ENCODE data around the gene MYF6. TPM values are rescaled to one million over a fixed set of nuclear protein-coding genes. Genes with fewer than 3 reads are reported as not detected.

MYF6 gene
- total and polyA plus RNA-seq, 9 donors, result 68.5 to 105 (median 92.4) TPM

GRCh38 chr12:80712866-80713265 is 5.4 kb downstream of the MYF6 start:
- Histone ChIP-seq H3K4me1 (ENCODE audit: control insufficient read depth, insufficient read depth, low read length) (peaks cover 12% of the 10 kb centered on the region), H3K4me3 (ENCODE audit: low read length) (no peak overlapping the region), H3K27ac (ENCODE audit: low read length) (peak overlapping the region; percentile 25), H3K9me3 (replicated peaks; ENCODE audit: control insufficient read depth, low read depth, low read length) (no peaks in the 10 kb centered on the region), H3K36me3 (ENCODE audit: control insufficient read depth, insufficient read depth, low read length) (no peaks in the 10 kb centered on the region), H3K27me3 (ENCODE audit: control insufficient read depth, insufficient read depth, low read length) (peaks cover 28% of the 10 kb centered on the region)
- no peak for DNase-seq

- Histone ChIP-seq H3K36me3 (ENCODE audit: control insufficient read depth, insufficient read depth, low read length) (no peaks in the 10 kb centered on the region), H3K27me3 (ENCODE audit: control insufficient read depth, insufficient read depth, low read length) (peaks cover 24% of the 10 kb centered on the region), H3K4me3 (ENCODE audit: low read length) (peak overlapping the region; percentile 13), H3K4me1 (ENCODE audit: control insufficient read depth, insufficient read depth, low read length) (peaks cover 13% of the 10 kb centered on the region), H3K27ac (ENCODE audit: low read length) (peak overlapping the region; percentile 87), H3K9me3 (replicated peaks; ENCODE audit: control insufficient read depth, low read depth, low read length) (no peaks in the 10 kb centered on the region)
- WGBS (ENCODE audit: insufficient coverage), result no CpG with 5 or more reads among the region's 4 CpGs
- DNase-seq, result no peak
Observed at GRCh38 chr12:80713419-80713818, 6.0 kb downstream of the MYF6 start.

GRCh38 chr12:80714055-80714454 is 6.6 kb downstream of the MYF6 start:
- 2% methylated on average over 7 of the region's 16 CpGs for WGBS (ENCODE audit: insufficient coverage)
- peak; percentile 57 for DNase-seq
- Histone ChIP-seq H3K9me3 (replicated peaks; ENCODE audit: control insufficient read depth, low read depth, low read length) (no peaks in the 10 kb centered on the region), H3K4me1 (ENCODE audit: control insufficient read depth, insufficient read depth, low read length) (peaks cover 13% of the 10 kb centered on the region), H3K36me3 (ENCODE audit: control insufficient read depth, insufficient read depth, low read length) (no peaks in the 10 kb centered on the region), H3K27me3 (ENCODE audit: control insufficient read depth, insufficient read depth, low read length) (peaks cover 19% of the 10 kb centered on the region), H3K27ac (ENCODE audit: low read length) (peak overlapping the region; percentile 87), H3K4me3 (ENCODE audit: low read length) (peak overlapping the region; percentile 13)

GRCh38 chr12:80714846-80715245 is 7.4 kb downstream of the MYF6 start:
- H3K27ac ChIP-seq (ENCODE audit: low read length), result peak overlapping the region; percentile 87
- H3K36me3 ChIP-seq (ENCODE audit: control insufficient read depth, insufficient read depth, low read length), result no peaks in the 10 kb centered on the region
- no peaks in the 10 kb centered on the region for H3K9me3 ChIP-seq (replicated peaks; ENCODE audit: control insufficient read depth, low read depth, low read length)
- 69% methylated on average over 3 of the region's 3 CpGs for WGBS (ENCODE audit: insufficient coverage)
- DNase-seq, result no peak
- H3K27me3 ChIP-seq (ENCODE audit: control insufficient read depth, insufficient read depth, low read length), result peaks cover 19% of the 10 kb centered on the region
- peaks cover 13% of the 10 kb centered on the region for H3K4me1 ChIP-seq (ENCODE audit: control insufficient read depth, insufficient read depth, low read length)
- H3K4me3 ChIP-seq (ENCODE audit: low read length), result no peak overlapping the region

- Histone ChIP-seq H3K36me3 (ENCODE audit: control insufficient read depth, insufficient read depth, low read length) (no peaks in the 10 kb centered on the region), H3K4me1 (ENCODE audit: control insufficient read depth, insufficient read depth, low read length) (peaks cover 11% of the 10 kb centered on the region), H3K27me3 (ENCODE audit: control insufficient read depth, insufficient read depth, low read length) (peaks cover 19% of the 10 kb centered on the region), H3K9me3 (replicated peaks; ENCODE audit: control insufficient read depth, low read depth, low read length) (no peaks in the 10 kb centered on the region), H3K4me3 (ENCODE audit: low read length) (peak overlapping the region; percentile 60), H3K27ac (ENCODE audit: low read length) (peak overlapping the region; percentile 87)
- WGBS (ENCODE audit: insufficient coverage), result 46% methylated on average over 8 of the region's 10 CpGs
- peak; percentile 66 for DNase-seq
Observed at GRCh38 chr12:80715713-80716249, 8.3 kb downstream of the MYF6 start.

- H3K9me3 ChIP-seq (replicated peaks; ENCODE audit: control insufficient read depth, low read depth, low read length), result no peaks in the 10 kb centered on the region
- 15% methylated on average over 33 of the region's 45 CpGs for WGBS (ENCODE audit: insufficient coverage)
- peaks cover 19% of the 10 kb centered on the region for H3K27me3 ChIP-seq (ENCODE audit: control insufficient read depth, insufficient read depth, low read length)
- peaks cover 11% of the 10 kb centered on the region for H3K4me1 ChIP-seq (ENCODE audit: control insufficient read depth, insufficient read depth, low read length)
- no peaks in the 10 kb centered on the region for H3K36me3 ChIP-seq (ENCODE audit: control insufficient read depth, insufficient read depth, low read length)
- peak within 1 kb of the TSS; percentile 87 for H3K27ac ChIP-seq (ENCODE audit: low read length)
- H3K4me3 ChIP-seq (ENCODE audit: low read length), result peak within 1 kb of the TSS; percentile 60
- DNase-seq, result peak; percentile 76
Observed at GRCh38 chr12:80716696-80717469, 9.4 kb downstream of the MYF6 start, which contains the start of gene MYF5. MYF5 (plus strand) TSS chr12:80716912; CDS start chr12:80717064, 152 bp downstream.

GRCh38 chr12:80717856-80718255 is 10.4 kb downstream of the MYF6 start:
- DNase-seq, result peak; percentile 69
- peaks cover 8% of the 10 kb centered on the region for H3K4me1 ChIP-seq (ENCODE audit: control insufficient read depth, insufficient read depth, low read length)
- no peaks in the 10 kb centered on the region for H3K9me3 ChIP-seq (replicated peaks; ENCODE audit: control insufficient read depth, low read depth, low read length)
- no CpG with 5 or more reads among the region's 4 CpGs for WGBS (ENCODE audit: insufficient coverage)
- peak overlapping the region; percentile 87 for H3K27ac ChIP-seq (ENCODE audit: low read length)
- H3K27me3 ChIP-seq (ENCODE audit: control insufficient read depth, insufficient read depth, low read length), result peaks cover 19% of the 10 kb centered on the region
- H3K4me3 ChIP-seq (ENCODE audit: low read length), result peak overlapping the region; percentile 60
- H3K36me3 ChIP-seq (ENCODE audit: control insufficient read depth, insufficient read depth, low read length), result no peaks in the 10 kb centered on the region

- no peaks in the 10 kb centered on the region for H3K36me3 ChIP-seq (ENCODE audit: control insufficient read depth, insufficient read depth, low read length)
- no CpG with 5 or more reads among the region's 1 CpG for WGBS (ENCODE audit: insufficient coverage)
- no peak overlapping the region for H3K4me3 ChIP-seq (ENCODE audit: low read length)
- H3K9me3 ChIP-seq (replicated peaks; ENCODE audit: control insufficient read depth, low read depth, low read length), result no peaks in the 10 kb centered on the region
- H3K27ac ChIP-seq (ENCODE audit: low read length), result no peak overlapping the region
- peaks cover 8% of the 10 kb centered on the region for H3K4me1 ChIP-seq (ENCODE audit: control insufficient read depth, insufficient read depth, low read length)
- peaks cover 17% of the 10 kb centered on the region for H3K27me3 ChIP-seq (ENCODE audit: control insufficient read depth, insufficient read depth, low read length)
- DNase-seq, result no peak
Observed at GRCh38 chr12:80720516-80720915, 13.1 kb downstream of the MYF6 start.

GRCh38 chr12:80721326-80721725 is 13.9 kb downstream of the MYF6 start:
- H3K27ac ChIP-seq (ENCODE audit: low read length), result no peak overlapping the region
- peaks cover 11% of the 10 kb centered on the region for H3K27me3 ChIP-seq (ENCODE audit: control insufficient read depth, insufficient read depth, low read length)
- H3K36me3 ChIP-seq (ENCODE audit: control insufficient read depth, insufficient read depth, low read length), result no peaks in the 10 kb centered on the region
- no peak overlapping the region for H3K4me3 ChIP-seq (ENCODE audit: low read length)
- peaks cover 4% of the 10 kb centered on the region for H3K4me1 ChIP-seq (ENCODE audit: control insufficient read depth, insufficient read depth, low read length)
- H3K9me3 ChIP-seq (replicated peaks; ENCODE audit: control insufficient read depth, low read depth, low read length), result no peaks in the 10 kb centered on the region
- no CpG with 5 or more reads among the region's 3 CpGs for WGBS (ENCODE audit: insufficient coverage)
- DNase-seq, result no peak

- 40% methylated on average over 1 of the region's 6 CpGs for WGBS (ENCODE audit: insufficient coverage)
- DNase-seq, result peak; percentile 83
- H3K9me3 ChIP-seq (replicated peaks; ENCODE audit: control insufficient read depth, low read depth, low read length), result no peaks in the 10 kb centered on the region
- H3K27ac ChIP-seq (ENCODE audit: low read length), result peak overlapping the region; percentile 78
- peaks cover 2% of the 10 kb centered on the region for H3K4me1 ChIP-seq (ENCODE audit: control insufficient read depth, insufficient read depth, low read length)
- H3K4me3 ChIP-seq (ENCODE audit: low read length), result no peak overlapping the region
- no peaks in the 10 kb centered on the region for H3K27me3 ChIP-seq (ENCODE audit: control insufficient read depth, insufficient read depth, low read length)
- no peaks in the 10 kb centered on the region for H3K36me3 ChIP-seq (ENCODE audit: control insufficient read depth, insufficient read depth, low read length)
Observed at GRCh38 chr12:80745851-80746505, 38.5 kb downstream of the MYF6 start.

Measured in muscle of leg (tissue), 11 donors.